ENCODE data around the gene ID2.

Gene ID2

DNA sequence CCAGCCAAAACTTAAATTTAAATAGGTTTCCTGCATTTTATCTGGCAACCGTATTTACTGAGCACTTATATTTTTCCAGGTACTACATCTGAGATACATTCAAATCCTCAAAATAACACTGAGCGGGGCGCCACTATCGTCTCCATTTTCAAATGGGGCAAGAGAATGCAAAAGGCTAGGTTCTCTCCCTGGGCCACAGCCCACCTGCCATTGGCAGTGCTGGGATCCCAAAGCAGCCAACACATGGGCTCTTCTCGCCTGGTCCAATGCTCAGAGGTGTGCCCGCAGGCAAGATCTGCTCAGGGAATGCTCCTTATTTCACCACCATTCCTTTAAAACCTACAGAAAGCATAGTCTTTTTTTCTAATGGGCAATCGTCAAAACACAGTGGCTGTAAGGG, 11.3 kb upstream of the ID2 start:
- TF ChIP-seq, protein P1, sequence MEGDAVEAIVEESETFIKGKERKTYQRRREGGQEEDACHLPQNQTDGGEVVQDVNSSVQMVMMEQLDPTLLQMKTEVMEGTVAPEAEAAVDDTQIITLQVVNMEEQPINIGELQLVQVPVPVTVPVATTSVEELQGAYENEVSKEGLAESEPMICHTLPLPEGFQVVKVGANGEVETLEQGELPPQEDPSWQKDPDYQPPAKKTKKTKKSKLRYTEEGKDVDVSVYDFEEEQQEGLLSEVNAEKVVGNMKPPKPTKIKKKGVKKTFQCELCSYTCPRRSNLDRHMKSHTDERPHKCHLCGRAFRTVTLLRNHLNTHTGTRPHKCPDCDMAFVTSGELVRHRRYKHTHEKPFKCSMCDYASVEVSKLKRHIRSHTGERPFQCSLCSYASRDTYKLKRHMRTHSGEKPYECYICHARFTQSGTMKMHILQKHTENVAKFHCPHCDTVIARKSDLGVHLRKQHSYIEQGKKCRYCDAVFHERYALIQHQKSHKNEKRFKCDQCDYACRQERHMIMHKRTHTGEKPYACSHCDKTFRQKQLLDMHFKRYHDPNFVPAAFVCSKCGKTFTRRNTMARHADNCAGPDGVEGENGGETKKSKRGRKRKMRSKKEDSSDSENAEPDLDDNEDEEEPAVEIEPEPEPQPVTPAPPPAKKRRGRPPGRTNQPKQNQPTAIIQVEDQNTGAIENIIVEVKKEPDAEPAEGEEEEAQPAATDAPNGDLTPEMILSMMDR (conservative IDR thresholded peaks at IDR 0.05) = no peak
- H3K27ac ChIP-seq = no peak overlapping the region

- TF ChIP-seq, protein P1 (conservative IDR thresholded peaks at IDR 0.05) = no peak
These were observed 10.7 kb upstream of the ID2 start for GRCh38 chr2:8671176-8671575.

GRCh38 chr2:8671802-8672201, 10.1 kb upstream of the ID2 start:
- no peak overlapping the region for H3K27ac ChIP-seq
- TF ChIP-seq, protein P1 (conservative IDR thresholded peaks at IDR 0.05) = no peak

More at GRCh38 chr2:8671176-8671575, 10.7 kb upstream of the ID2 start:
- no peak overlapping the region for H3K27ac ChIP-seq

GRCh38 chr2:8672940-8673339, 8.9 kb upstream of the ID2 start:
- H3K27ac ChIP-seq = no peak overlapping the region
- TF ChIP-seq, protein P1 (conservative IDR thresholded peaks at IDR 0.05) = no peak

- H3K27ac ChIP-seq = no peak overlapping the region
- TF ChIP-seq, protein P1 (conservative IDR thresholded peaks at IDR 0.05) = no peak
These were observed 8.5 kb upstream of the ID2 start for GRCh38 chr2:8673381-8673780.

GRCh38 chr2:8674420-8675009, 7.3 kb upstream of the ID2 start:
- TF ChIP-seq, protein P1 (conservative IDR thresholded peaks at IDR 0.05) = no peak

DNA sequence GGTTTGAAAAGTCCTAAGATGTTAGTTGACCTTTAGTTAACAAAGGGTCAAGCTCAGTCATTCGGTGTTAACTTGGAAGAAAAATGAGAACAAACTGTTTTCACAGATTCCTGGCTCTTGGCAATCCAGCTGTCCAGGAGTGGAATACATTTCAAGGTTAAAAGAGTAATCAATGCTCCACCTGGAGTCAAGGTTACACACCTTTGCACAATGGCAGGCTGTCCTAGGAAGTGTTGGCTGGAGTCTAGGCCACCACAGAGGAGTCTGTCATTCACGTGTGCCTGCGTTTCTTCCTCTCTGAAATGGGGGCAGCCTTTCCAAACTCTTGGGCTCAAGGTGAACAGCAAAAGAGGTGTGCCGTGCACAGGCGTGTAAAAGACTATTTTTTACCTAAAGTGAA, 6.3 kb upstream of the ID2 start:
- H3K27ac ChIP-seq = peak overlapping the region; percentile 91; the same call in 1 of the 2 replicates
- TF ChIP-seq, protein P1 (conservative IDR thresholded peaks at IDR 0.05) = no peak

More at GRCh38 chr2:8674420-8675009, 7.3 kb upstream of the ID2 start:
- no peak overlapping the region for H3K27ac ChIP-seq

All from VCaP (cell line).